ACHN (cell line): ENCODE data around the gene MLANA.

Source experiments
- DNase-seq: peaks from one replicate; pipeline ENCODE4 v3.0.0-alpha.2; 2015
- in situ Hi-C: cut with HindIII; loops from 2 replicates; pipeline ENCODE4 v1.10.0; 2017; ENCODE audit warnings: low sequenced_read_pairs, low pct_ligation_motif_present, low pct_unique_long_range_greater_than_20kb

The MLANA gene

GRCh38 chr9:5890641-5891040 lies at the start of gene MLANA:
TSS of gene MLANA (plus strand) at chr9:5890889. CDS start at chr9:5892475, 1,586 bp downstream.
- in situ Hi-C loops, result no loop called here
- no peak for DNase-seq

- in situ Hi-C loops, result no loop called here
- no peak for DNase-seq
Measured at GRCh38 chr9:5841771-5842573, 48.7 kb upstream of the MLANA start.

- DNase-seq, result no peak
- in situ Hi-C loops, result no loop called here
Measured at GRCh38 chr9:5842929-5843793, 47.5 kb upstream of the MLANA start.

GRCh38 chr9:5843794-5844471 lies 46.8 kb upstream of the MLANA start:
- no peak for DNase-seq
- in situ Hi-C loops, result no loop called here

GRCh38 chr9:5845157-5845531 lies 45.5 kb upstream of the MLANA start:
- DNase-seq, result no peak
- in situ Hi-C loops, result no loop called here

GRCh38 chr9:5846096-5846495 lies 44.6 kb upstream of the MLANA start:
- in situ Hi-C loops, result no loop called here
- DNase-seq, result no peak

GRCh38 chr9:5846501-5846921 lies 44.2 kb upstream of the MLANA start:
- in situ Hi-C loops, result no loop called here
- no peak for DNase-seq

GRCh38 chr9:5848372-5848882 lies 42.3 kb upstream of the MLANA start:
- in situ Hi-C loops, result no loop called here

GRCh38 chr9:5850724-5851122 lies 40.0 kb upstream of the MLANA start:
- no peak for DNase-seq
- in situ Hi-C loops, result no loop called here

More at GRCh38 chr9:5848372-5848882, 42.3 kb upstream of the MLANA start:
- DNase-seq, result no peak

GRCh38 chr9:5851445-5851844 lies 39.2 kb upstream of the MLANA start:
- no peak for DNase-seq
- in situ Hi-C loops, result no loop called here

- no peak for DNase-seq
- in situ Hi-C loops, result no loop called here
Measured at GRCh38 chr9:5852987-5853386, 37.7 kb upstream of the MLANA start.

- in situ Hi-C loops, result no loop called here
- DNase-seq, result no peak
Measured at GRCh38 chr9:5853617-5854016, 37.1 kb upstream of the MLANA start.

- in situ Hi-C loops, result no loop called here
Measured at GRCh38 chr9:5854063-5854790, 36.5 kb upstream of the MLANA start.

GRCh38 chr9:5857928-5858327 lies 32.8 kb upstream of the MLANA start:
- DNase-seq, result no peak
- in situ Hi-C loops, result no loop called here

More at GRCh38 chr9:5854063-5854790, 36.5 kb upstream of the MLANA start:
- DNase-seq, result no peak

GRCh38 chr9:5858833-5859232 lies 31.9 kb upstream of the MLANA start:
- in situ Hi-C loops, result no loop called here
- no peak for DNase-seq

GRCh38 chr9:5863092-5863746 lies 27.5 kb upstream of the MLANA start:
- in situ Hi-C loops, result no loop called here

GRCh38 chr9:5864446-5864845 lies 26.2 kb upstream of the MLANA start:
- no peak for DNase-seq
- in situ Hi-C loops, result no loop called here

More at GRCh38 chr9:5863092-5863746, 27.5 kb upstream of the MLANA start:
- no peak for DNase-seq

GRCh38 chr9:5866272-5866671 lies 24.4 kb upstream of the MLANA start:
- in situ Hi-C loops, result no loop called here
- no peak for DNase-seq
